ENCODE data around the gene APOM.

DNA sequence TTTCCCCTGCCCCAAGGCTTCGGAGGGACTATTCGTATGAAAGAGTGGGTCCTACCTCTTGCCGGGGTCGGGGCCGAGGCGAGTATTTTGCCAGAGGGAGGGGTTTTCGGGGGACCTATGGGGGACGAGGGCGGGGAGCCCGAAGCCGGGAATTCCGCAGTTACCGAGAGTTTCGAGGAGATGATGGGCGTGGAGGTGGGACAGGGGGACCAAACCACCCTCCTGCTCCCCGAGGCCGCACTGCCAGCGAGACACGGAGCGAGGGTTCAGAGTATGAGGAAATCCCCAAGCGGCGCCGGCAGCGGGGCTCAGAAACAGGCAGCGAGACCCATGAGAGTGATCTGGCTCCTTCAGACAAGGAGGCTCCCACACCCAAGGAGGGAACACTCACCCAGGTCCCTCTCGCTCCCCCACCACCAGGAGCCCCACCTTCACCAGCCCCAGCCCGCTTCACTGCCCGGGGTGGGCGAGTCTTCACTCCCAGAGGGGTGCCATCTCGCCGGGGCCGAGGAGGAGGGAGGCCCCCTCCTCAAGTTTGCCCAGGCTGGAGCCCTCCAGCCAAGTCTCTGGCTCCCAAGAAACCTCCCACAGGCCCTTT, 23.9 kb upstream of the APOM start:
- no peak for TF ChIP-seq CTCF (IDR thresholded peaks at IDR 0.05)
- no peak for TF ChIP-seq POLR2A (IDR thresholded peaks at IDR 0.05)
- no peak for TF ChIP-seq EP300 (IDR thresholded peaks at IDR 0.05)
